Measurements from ENCODE around the gene LEAP2.

DNA sequence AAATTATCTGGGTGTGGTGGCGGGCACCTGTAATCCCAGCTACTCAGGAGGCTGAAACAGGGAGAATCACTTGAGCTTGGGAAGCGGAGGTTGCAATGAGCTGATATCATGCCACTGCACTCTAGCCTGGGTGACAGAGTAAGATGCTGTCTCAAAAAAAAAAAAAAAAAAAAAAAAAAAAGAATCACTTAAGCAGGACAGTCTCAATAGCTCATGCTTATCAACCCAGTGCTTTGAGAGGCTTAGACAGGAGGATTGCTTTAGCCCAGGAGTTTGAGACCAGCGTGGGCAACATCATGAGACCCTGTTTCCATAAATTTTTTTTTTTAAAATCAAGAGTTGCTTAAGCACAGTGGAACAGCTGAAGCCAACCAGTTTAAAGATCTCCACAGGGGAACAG lies 42.6 kb downstream of the LEAP2 start:
- TF ChIP-seq, protein P1, sequence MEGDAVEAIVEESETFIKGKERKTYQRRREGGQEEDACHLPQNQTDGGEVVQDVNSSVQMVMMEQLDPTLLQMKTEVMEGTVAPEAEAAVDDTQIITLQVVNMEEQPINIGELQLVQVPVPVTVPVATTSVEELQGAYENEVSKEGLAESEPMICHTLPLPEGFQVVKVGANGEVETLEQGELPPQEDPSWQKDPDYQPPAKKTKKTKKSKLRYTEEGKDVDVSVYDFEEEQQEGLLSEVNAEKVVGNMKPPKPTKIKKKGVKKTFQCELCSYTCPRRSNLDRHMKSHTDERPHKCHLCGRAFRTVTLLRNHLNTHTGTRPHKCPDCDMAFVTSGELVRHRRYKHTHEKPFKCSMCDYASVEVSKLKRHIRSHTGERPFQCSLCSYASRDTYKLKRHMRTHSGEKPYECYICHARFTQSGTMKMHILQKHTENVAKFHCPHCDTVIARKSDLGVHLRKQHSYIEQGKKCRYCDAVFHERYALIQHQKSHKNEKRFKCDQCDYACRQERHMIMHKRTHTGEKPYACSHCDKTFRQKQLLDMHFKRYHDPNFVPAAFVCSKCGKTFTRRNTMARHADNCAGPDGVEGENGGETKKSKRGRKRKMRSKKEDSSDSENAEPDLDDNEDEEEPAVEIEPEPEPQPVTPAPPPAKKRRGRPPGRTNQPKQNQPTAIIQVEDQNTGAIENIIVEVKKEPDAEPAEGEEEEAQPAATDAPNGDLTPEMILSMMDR (IDR thresholded peaks at IDR 0.05), result no peak
- TF ChIP-seq POLR2A (IDR thresholded peaks at IDR 0.05) (no peak), POLR2AphosphoS5 (IDR thresholded peaks at IDR 0.05) (no peak)

Measured in prostate gland (tissue), 2 donors.